ENCODE results near the gene ADAR.

Gene ADAR

DNA sequence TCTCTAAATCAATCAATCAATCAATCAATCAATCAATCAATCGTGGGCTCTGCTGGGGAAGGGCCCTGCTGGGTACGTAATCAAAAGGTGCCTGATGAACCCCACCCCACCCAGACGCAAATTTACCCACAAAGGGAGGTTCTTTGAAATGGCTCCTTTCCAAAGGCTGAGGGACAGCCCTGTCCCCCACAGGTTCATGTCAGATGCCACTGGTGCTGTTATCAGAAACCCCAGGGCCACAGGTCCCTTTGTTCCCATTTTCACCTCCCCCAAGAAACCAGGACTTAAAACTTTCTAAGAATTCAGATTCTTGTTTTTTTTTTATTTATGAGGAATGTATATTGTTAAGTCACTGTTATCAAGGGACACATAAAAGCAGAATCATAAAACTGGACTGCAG lies 26.2 kb downstream of the ADAR start:
- no peak for DNase-seq

DNA sequence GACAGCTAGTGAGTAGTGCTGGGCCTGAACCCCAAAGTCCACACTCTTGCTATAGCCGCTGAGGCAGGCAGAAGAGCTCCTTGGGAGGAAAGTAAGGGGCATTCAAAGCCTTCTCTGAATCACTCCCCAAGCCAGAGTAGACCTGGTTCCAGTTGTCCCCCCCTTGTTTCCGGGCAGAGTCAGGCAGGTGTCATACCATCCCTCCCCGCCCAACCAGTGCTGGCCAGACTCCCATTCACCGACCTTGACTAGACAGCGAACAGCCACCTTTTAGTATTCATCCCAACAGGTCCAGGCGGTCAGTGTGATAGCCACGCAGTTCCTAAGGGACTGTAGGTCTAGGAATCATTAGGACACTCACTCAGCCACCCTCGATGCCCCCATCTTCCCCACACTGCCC lies 28.6 kb downstream of the ADAR start:
- DNase-seq = no peak

DNA sequence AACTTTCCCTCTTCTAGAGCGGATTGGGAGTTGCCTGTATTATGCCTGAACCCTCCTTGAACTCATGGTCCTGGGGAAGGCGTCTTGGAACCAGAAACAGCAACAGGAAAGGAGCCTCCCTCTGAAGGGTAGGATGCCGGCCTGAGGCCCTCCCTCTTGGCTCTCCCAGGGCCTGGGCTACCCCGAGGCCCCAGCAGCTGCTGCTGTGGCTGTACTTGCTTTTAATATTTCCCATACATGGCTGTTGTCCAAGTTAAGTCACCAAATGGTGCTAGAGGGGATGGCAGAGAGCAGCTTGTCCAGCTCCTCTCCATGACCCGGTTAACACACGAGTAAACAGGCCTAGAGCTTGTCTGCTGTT lies 29.9 kb downstream of the ADAR start:
- DNase-seq = no peak

DNA sequence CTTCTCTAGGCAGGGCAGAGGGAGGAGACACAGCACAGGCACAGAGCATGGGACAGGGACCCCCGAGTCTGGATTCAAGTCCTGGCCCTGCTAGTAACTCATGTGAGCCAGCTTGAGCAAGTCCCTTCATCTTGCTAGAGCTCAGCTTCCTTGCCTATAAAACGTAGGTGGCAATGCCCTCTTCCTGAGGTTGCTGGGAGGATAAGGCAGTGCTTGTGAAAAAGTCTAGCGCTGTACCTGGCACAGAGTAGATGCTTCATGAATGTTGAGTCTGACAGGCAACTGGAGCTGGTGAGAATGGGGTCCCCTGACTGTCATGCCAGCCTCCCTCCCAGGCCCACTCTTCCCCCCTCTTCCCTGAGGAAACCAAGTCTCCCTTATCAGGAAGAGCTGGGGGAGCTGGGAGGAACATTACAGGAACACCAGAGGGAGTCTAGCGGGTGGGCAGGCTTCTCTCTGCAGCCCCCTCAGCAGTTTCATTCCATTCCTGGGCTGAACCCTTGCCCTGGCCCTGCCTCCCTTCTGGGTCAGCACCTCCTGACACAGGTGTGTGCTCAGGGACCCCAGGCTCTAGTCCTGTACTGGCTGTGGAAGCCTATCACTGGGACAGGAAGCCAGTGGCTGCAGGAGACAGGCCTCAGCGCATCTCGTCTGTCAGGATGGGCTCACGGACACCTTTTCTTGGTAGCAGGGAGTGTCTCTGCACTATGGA lies 30.5 kb downstream of the ADAR start:
- no peak for DNase-seq

DNA sequence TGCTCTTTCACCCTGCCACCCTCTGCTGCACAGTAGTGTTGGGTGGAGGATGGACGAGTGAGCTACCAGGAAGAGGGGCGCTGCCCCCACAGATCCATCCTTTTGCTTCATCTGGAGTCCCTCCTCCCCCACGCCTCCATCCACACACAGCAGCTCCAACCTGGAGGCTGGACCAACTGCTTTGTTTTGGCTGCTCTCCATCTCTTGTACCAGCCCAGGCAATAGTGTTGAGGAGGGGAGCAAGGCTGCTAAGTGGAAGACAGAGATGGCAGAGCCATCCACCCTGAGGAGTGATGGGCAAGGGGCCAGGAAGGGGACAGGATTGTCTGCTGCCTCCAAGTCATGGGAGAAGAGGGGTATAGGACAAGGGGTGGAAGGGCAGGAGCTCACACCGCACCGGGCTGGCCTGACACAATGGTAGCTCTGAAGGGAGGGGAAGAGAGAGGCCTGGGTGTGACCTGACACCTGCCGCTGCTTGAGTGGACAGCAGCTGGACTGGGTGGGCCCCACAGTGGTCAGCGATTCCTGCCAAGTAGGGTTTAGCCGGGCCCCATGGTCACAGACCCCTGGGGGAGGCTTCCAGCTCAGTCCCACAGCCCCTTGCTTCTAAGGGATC lies 31.9 kb downstream of the ADAR start:
- DNase-seq = no peak

DNA sequence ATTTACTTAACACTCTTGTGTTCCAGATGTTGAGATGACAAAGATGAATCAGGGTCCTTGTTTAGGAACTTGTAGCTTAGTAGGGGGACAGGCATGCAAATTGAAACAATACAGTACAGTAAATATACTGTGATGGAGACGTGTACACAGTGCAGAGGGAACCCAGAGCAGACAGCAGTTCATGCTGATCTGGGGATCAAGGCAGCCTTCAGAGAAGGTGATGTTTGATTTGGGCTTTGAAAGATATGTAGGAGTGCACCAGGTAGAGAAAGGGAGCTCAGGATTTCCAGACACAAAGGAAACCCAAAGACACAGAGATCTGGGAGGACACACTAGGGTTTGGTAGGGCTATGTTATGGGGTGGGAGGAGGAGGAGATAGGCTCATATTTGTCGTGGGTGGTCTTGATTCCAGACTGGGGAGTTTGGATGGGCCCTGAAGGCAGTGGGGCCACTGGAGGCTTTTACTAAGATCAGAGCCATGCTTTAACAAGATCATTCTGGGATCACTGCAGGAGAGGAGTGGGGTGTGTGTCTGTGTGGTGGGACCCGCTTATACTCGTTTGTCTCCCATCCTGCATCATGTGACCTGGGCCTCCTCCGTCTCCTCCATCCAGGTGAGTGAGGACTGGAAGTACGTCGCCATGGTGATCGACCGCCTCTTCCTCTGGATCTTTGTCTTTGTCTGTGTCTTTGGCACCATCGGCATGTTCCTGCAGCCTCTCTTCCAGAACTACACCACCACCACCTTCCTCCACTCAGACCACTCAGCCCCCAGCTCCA lies 32.6 kb downstream of the ADAR start:
- DNase-seq = no peak

DNA sequence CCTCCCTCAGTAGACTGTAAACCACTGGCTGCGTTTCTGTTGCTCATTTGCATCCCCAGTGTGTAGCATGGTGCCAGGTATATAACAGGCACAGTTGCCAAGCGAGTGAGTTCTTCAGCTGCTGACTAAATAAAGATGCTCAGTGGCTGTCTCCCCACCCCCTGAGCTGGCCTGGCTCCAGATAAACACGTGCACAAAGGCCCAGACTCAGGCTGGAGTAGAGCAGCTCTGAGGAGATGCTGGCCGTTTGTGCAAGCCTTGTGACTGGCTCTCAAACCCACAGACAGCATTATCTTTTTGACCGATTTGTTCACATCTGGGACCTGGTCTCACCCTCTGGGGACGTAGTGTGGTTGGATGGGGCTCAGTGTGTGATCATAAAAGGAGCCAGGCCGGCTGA lies 33.3 kb downstream of the ADAR start:
- DNase-seq = peak; percentile 38

DNA sequence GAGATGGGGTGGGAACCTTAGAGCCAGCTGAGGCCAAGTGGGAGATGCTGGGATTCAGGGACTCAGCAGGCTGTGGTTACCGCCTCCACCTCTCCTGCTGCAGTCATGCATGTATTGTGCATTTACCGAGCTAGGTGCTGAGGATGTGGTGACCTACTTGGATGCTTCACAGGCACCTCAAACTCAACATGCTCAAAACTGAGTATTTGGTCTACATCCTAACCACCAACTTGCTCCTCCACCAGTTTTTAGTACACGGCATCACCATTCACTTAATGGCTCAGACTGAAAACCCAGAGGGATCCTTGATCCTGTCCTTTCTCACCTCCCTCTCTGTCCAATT lies 34.8 kb downstream of the ADAR start:
- DNase-seq = no peak

DNA sequence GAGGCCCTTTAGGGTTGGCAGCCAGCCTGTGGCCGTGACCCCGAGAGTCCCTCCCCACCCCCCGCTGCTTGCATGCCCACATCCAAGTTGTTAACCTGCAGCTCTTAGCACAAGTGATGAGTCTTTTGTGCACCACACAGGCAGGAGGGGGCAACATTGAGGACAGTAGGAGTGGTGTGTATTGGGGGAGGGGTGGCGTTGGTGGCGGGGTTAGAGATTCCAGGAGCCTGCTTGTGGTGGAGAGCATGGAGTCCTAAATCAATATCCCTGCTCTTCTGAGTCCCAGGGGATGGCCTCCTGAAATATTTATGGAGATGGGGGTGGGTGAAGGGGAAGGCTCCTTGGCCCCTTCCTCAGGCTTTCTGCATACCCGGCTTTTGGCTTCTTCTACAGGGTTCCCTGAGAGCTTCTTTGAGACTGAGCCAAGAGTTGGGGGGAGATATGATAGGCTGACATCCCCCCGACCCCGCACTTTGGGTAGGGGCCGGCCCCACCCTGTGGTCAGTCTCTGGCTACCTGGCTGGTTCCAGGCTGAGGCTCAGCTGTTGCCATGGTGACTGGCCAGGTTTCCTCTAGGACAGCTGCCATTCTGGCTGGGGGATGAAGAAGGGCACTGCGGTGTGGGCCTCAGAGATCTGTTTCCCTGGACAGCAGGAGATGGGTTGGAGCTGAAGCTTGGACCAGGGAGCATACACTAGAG lies 35.4 kb downstream of the ADAR start:
- DNase-seq = no peak

DNA sequence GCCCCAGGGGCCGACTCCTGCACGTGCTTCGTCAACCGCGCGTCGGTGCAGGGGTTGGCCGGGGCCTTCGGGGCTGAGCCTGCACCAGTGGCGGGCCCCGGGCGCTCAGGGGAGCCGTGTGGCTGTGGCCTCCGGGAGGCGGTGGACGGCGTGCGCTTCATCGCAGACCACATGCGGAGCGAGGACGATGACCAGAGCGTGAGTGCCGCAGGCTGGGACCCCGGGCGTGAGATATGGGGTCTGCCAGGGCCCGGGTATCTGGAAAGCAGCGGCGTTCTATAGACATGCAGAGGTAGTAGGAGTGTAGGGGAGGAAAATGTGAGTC lies 36.1 kb downstream of the ADAR start:
- no peak for DNase-seq

DNA sequence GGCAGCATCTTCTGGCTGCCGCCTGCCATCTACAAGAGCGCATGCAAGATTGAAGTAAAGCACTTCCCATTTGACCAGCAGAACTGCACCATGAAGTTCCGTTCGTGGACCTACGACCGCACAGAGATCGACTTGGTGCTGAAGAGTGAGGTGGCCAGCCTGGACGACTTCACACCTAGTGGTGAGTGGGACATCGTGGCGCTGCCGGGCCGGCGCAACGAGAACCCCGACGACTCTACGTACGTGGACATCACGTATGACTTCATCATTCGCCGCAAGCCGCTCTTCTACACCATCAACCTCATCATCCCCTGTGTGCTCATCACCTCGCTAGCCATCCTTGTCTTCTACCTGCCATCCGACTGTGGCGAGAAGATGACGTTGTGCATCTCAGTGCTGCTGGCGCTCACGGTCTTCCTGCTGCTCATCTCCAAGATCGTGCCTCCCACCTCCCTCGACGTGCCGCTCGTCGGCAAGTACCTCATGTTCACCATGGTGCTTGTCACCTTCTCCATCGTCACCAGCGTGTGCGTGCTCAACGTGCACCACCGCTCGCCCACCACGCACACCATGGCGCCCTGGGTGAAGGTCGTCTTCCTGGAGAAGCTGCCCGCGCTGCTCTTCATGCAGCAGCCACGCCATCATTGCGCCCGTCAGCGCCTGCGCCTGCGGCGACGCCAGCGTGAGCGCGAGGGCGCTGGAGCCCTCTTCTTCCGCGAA lies 36.6 kb downstream of the ADAR start:
- DNase-seq = no peak

DNA sequence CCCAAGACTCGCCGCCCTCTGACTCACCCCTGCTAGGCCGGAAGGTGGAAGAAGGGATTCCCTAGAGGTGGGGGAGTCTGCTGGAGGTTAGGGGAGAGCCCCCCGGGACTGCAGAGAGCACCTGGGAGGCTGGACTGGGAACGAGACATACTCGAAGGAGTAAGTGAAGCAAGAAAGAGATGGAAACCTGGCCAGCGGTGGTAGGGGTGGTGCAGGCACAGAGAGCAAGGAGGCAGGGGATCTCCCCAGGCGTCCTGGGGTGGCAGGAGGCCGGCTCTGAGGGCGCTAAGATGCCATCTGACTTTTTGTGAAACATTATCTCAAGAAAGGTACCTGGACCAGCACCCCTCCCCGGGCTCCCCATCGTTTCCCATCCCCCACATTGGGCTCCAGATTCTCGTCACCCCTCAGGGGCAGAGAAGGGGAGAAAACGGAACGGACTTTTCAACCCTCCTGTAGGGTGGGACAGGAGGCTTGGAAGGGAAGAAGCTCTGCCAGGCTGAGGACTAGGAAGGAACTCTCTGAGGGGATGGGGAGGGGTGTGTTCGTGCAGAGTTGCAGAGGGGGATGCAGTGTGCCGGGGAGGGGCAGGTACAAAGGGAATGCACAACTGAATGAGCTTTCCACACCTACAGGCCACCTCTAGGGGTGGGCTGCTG lies 39.7 kb downstream of the ADAR start:
- no peak for DNase-seq

DNA sequence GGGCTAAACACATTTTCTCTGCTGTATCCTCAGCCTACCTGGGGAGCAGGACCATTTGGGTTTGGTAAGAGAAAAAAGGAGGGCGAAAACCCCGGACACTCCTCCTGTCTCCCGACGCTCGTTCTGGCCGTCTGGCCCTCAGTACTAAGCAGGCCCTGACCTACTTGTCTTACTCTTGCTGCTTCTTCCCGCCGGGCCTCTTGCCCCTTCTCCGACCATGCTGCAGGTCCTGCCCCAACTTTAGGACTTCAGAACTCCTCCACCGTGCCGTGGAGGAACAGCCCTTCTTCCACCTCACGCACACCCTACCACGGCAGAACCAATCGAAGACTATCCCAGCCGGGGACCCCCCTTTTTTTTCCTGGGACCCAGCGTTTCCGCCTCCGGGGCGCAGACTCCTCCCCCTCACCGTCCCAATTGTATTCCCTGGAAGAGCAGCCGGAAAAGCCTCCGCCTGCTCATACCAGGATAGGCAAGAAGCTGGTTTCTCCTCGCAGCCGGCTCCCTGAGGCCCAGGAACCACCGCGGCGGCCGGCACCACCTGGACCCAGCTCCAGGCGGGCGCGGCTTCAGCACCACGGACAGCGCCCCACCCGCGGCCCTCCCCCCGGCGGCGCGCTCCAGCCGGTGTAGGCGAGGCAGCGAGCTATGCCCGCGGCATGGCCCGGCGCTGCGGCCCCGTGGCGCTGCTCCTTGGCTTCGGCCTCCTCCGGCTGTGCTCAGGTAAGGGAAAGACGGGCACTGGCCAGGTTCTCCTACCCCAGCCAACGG lies 40.4 kb downstream of the ADAR start, which contains the start of gene CHRNB2:
Gene CHRNB2 (plus strand): TSS at position 393 of the 771 bp plus-strand sequence. CDS start 267 bp downstream, at position 660.
- peak; percentile 37 for DNase-seq

DNA sequence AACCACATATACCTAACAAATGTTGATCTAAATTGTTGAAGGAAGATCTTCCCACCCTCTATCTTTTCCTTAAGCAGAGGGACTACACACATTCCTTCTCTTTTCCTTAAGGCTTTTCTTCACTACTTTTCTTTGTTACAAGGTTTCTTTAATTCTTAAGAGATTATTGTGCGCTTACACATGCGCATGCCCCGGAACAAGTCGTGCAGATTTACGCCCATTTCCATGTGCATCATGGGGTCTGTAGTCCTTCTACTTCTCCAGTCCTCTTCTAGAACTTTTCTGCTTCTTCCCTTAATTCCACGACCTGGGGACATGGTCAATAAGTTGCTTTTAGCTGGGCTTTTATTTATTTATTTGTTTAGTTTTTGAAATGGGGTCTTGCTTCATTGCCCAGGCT lies 42.1 kb downstream of the ADAR start:
- DNase-seq = no peak

DNA sequence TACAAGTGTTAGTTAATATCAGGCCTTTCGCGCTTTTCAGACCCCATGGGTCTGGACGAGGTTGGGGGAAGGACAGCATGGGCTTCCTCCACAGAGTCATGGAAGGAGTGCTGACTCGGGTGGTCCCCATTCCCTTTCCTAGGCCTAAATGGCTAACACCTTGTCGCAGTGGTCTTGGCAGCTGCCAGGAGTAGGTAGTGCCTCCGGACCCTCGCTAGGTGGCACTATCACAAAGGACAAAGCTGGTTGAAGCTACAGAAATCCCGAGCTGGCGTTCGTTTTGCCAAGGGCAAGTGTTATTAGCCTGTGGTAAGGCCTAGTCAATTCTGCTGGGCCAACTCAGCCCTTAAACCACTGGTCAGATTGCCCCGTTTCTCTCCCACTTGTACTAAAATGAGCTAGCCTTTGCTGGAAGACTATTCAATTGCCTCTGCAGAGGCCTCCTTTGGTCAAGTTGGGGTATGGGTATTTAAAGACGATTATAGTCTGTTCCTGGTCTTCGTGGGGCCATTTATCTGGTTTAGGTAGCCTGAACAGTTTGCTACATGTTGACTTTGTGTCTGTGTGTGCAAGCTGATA lies 48.4 kb downstream of the ADAR start:
- peak; percentile 85 for DNase-seq

DNA sequence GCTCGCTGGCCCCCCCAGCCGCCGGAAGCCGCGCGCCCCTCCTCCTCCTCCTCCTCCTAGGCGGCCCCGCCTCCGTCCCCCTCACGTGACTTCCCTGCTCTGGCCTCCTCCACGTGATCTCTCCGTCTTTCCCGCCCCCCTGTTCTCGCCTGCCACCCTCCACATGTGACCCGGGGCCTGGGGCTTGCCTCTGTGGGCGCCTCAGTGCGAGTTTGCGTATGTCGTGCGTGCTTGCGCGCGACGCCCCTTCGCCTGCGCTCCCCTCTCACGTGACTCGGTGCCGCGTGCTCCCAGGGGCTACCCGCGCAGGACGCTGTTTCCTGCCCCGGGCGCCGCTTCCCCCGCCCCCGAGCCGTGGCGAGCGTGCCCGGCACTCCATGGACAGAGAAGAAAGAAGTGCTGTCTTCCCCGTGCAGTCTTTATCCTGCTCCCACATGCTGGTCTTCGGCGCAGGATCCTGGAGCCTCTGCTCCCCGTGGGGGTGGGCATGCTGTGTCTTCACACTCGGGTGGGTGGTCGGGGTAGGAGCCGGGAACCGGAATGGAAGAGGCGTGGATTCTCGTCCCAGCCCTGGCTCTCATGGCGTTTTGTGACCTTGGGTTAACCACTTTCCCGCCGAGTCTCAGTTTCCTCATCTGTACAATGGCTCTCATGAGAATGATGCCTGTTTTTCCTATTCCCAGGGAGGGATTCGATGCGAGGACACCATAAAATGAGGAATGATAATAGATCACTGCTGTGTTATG lies 49.1 kb downstream of the ADAR start:
- peak; percentile 99 for DNase-seq

DNA sequence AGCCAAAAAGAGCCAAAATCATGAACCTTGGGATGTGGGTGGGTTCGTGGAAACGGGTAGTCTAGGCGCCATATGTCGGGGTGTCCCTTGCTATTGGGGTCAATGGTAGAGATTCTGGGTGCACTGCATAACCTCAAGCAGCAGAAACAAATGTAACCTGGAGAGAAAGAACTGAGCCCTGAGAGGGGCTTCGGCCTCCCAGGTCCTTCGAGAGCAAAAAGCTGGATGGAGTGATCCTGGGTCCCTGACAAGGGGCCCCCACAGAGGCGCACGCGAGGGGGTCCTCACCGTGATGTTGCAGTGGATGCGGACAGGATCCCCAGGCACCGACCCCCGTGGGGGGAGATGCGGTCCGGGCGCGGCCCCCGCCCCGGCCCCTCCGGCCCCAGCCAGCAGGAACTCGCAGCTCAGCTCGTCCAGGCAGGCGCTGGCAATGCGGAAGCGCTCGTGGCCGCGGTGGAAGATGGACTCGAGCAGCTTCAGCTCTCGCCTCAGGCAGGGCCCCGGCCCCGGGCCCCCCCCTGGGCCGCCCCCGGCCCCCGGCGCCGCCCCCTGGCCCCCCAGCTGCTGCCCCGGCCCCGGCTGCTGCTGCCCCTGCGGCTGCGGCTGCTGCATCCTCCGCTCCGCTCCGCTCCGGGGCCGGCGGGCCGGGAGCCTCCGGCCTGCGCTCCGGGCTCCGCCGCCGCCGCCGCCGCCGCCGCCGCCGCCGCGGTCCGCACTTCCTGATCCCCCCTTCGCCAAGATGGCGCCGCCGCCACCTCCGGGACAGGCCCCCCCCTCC lies 49.9 kb downstream of the ADAR start, which contains the start of gene UBE2Q1:
Gene UBE2Q1 (minus strand): TSS at position 724 of the 781 bp plus-strand sequence. CDS start 109 bp downstream, at position 615.
- DNase-seq = no peak

DNA sequence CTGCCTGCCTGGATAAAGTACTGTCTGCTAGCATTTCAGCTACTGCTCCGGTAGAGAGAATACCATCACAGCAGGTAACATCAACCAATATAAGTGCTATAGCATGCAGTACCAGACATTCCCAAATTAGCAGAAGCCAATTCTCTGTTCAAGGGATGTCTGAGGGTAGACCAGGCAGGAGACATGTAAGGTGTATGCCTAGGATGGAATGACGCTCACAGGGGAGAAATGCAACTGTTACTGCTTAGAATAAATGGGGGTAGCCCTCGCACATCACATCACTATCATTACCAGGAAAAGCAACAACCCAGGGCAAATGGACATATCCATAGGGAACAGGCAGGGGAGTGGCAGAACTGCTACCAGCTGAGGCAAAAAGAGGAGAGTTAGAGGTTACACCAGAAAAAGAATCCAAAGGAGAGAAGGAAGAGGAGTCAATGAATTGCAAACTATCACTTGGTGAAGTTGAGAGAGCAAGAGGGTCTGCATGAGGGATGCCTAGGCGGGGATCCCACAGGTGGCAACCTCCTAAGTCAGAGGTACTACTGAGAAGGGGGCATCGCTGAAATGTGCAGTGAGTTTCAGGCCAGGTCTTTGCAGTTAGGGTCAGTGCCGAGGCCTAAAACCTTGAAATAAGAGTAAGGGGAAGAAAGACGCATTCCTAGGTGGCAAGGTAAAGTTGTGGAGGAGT lies 50.6 kb downstream of the ADAR start:
- DNase-seq = no peak

DNA sequence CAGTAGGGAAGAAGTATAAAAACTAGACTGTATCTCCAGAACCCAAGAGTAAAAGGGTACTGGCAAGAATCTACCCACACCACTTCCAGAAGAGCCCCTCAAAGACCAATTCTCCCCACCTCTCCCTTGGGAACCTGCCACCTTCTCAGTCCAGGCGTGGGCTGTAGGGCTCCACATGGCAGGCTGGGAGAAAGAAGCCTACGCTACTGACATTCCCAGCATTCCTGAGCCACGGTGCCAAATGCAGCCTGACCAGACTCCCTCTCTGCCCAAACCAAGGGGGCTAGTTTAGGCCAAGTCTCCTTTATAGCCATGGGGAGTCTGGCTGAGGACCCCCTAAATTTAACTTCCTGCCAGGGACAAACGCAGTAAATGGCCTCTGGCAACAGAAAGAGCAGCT lies 51.6 kb downstream of the ADAR start:
- peak; percentile 13 for DNase-seq
